ENCODE results near the gene TIGD6. TPM values are rescaled to one million over a fixed set of nuclear protein-coding genes. Genes with fewer than 3 reads are reported as not detected.

TIGD6 gene
- total and polyA plus RNA-seq, 2 of the 4 experiments (the other 2 are of a cell fraction): 5.8 to 6.6 TPM

- Histone ChIP-seq H3K79me1 (ENCODE audit: low read depth in 1 of 2, low read length in 2 of 2) (peaks cover 3 to 53% of the 10 kb centered on the region in 2 experiments; a peak in 3 of 4 replicates), H4K91ac (ENCODE audit: insufficient read depth, low read depth, low read length) (no peak overlapping the region), H2BK20ac (ENCODE audit: low read depth, low read length) (no peak overlapping the region), H2AK9ac (replicated peaks; ENCODE audit: low read depth, low read length, poor library complexity) (no peak overlapping the region), H3K27ac (ENCODE audit: insufficient read depth, low read length) (no peak overlapping the region), H3K4me3 (ENCODE audit: insufficient read depth, low read depth, low read length) (no peak overlapping the region), H2BK15ac (ENCODE audit: low read depth, low read length) (no peak overlapping the region), H4K8ac (ENCODE audit: low read depth in 2 of 2, low read length in 2 of 2) (no peak overlapping the region), H3K9me1 (ENCODE audit: insufficient read depth, low read length) (peaks cover 9% of the 10 kb centered on the region; the same call in 1 of the 2 replicates), H2BK5ac (ENCODE audit: low read depth, low read length, poor library complexity, severe bottlenecking) (no peak overlapping the region), H3K23ac (ENCODE audit: low read depth, low read length) (no peak overlapping the region), H2AK5ac (ENCODE audit: low read depth, low read length) (no peak overlapping the region), H3K18ac (ENCODE audit: low read depth, low read length) (no peak overlapping the region), H3K4me2 (ENCODE audit: low read depth, low read length) (no peak overlapping the region), H4K20me1 (ENCODE audit: insufficient read depth, low read length) (no peaks in the 10 kb centered on the region), H3K4me1 (ENCODE audit: control insufficient read depth, insufficient read depth, low read length) (0 out of 2 replicates have a peak, but pooled peaks cover 4% of the 10 kb centered on the region), H2AFZ (replicated peaks; ENCODE audit: low read length, poor library complexity) (no peak overlapping the region), H3K14ac (replicated peaks; ENCODE audit: low read depth, low read length) (no peak overlapping the region), H3K36me3 (ENCODE audit: control insufficient read depth, insufficient read depth, low read length) (peaks cover 44% of the 10 kb centered on the region), H3K4ac (ENCODE audit: low read depth, low read length) (no peak overlapping the region), H3K9me3 (ENCODE audit: control insufficient read depth, insufficient read depth, low read length) (no peaks in the 10 kb centered on the region), H3K9ac (ENCODE audit: low read depth, low read length) (no peak overlapping the region), H3K27me3 (ENCODE audit: control insufficient read depth, insufficient read depth, low read length) (no peaks in the 10 kb centered on the region), H3K56ac (ENCODE audit: extremely low read depth, insufficient read depth, low read length) (no peak overlapping the region), H4K5ac (ENCODE audit: low read depth, low read length) (no peak overlapping the region), H2BK120ac (ENCODE audit: low read depth, low read length) (no peak overlapping the region)
- POLR2A ChIA-PET (ENCODE audit: unreplicated experiment): no interaction called here
- DNase-seq (no peak), ATAC-seq (ENCODE audit: low read depth) (no peak)
- CTCF ChIA-PET: no interaction called here
- no peak for TF ChIP-seq NFE2L2 (IDR thresholded peaks at IDR 0.05; ENCODE audit: low read depth, low read length)
- TF ChIP-seq RCOR1 (IDR thresholded peaks at IDR 0.05; ENCODE audit: insufficient replicate concordance, low read length): no peak
- TF ChIP-seq, protein P1, sequence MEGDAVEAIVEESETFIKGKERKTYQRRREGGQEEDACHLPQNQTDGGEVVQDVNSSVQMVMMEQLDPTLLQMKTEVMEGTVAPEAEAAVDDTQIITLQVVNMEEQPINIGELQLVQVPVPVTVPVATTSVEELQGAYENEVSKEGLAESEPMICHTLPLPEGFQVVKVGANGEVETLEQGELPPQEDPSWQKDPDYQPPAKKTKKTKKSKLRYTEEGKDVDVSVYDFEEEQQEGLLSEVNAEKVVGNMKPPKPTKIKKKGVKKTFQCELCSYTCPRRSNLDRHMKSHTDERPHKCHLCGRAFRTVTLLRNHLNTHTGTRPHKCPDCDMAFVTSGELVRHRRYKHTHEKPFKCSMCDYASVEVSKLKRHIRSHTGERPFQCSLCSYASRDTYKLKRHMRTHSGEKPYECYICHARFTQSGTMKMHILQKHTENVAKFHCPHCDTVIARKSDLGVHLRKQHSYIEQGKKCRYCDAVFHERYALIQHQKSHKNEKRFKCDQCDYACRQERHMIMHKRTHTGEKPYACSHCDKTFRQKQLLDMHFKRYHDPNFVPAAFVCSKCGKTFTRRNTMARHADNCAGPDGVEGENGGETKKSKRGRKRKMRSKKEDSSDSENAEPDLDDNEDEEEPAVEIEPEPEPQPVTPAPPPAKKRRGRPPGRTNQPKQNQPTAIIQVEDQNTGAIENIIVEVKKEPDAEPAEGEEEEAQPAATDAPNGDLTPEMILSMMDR (conservative IDR thresholded peaks at IDR 0.05; ENCODE audit: low read depth, low read length): no peak
- TF ChIP-seq RFX5 (IDR thresholded peaks at IDR 0.05; ENCODE audit: low read depth, low read length): no peak
- TF ChIP-seq, protein P2, sequence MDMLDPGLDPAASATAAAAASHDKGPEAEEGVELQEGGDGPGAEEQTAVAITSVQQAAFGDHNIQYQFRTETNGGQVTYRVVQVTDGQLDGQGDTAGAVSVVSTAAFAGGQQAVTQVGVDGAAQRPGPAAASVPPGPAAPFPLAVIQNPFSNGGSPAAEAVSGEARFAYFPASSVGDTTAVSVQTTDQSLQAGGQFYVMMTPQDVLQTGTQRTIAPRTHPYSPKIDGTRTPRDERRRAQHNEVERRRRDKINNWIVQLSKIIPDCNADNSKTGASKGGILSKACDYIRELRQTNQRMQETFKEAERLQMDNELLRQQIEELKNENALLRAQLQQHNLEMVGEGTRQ (IDR thresholded peaks at IDR 0.05; ENCODE audit: low read depth, low read length): no peak
- no peak for TF ChIP-seq MAFK (IDR thresholded peaks at IDR 0.05; ENCODE audit: low read depth, low read length)
- no peak for TF ChIP-seq FOS (IDR thresholded peaks at IDR 0.05; ENCODE audit: low read depth, low read length)
- TF ChIP-seq MXI1 (IDR thresholded peaks at IDR 0.05; ENCODE audit: borderline replicate concordance, low read depth, low read length): no peak
- TF ChIP-seq POLR2A (IDR thresholded peaks at IDR 0.05; ENCODE audit: low read depth, low read length): no peak
- TF ChIP-seq, protein P3, sequence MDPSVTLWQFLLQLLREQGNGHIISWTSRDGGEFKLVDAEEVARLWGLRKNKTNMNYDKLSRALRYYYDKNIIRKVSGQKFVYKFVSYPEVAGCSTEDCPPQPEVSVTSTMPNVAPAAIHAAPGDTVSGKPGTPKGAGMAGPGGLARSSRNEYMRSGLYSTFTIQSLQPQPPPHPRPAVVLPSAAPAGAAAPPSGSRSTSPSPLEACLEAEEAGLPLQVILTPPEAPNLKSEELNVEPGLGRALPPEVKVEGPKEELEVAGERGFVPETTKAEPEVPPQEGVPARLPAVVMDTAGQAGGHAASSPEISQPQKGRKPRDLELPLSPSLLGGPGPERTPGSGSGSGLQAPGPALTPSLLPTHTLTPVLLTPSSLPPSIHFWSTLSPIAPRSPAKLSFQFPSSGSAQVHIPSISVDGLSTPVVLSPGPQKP (IDR thresholded peaks at IDR 0.05; ENCODE audit: borderline replicate concordance, low read depth, low read length): no peak
- no peak for TF ChIP-seq CHD1 (IDR thresholded peaks at IDR 0.05; ENCODE audit: low read depth, low read length)
- no peak for TF ChIP-seq CEBPB (IDR thresholded peaks at IDR 0.05; ENCODE audit: low read depth, low read length)
- TF ChIP-seq RAD21 (IDR thresholded peaks at IDR 0.05; ENCODE audit: low read length): no peak
- no peak for TF ChIP-seq BHLHE40 (IDR thresholded peaks at IDR 0.05; ENCODE audit: low read depth, low read length)
- TF ChIP-seq SMC3 (IDR thresholded peaks at IDR 0.05; ENCODE audit: low read depth, low read length): no peak
- in situ Hi-C loops (cut with MboI; ENCODE audit: low sequenced_read_pairs) (no loop called here), dilution Hi-C loops (cut with HindIII; ENCODE audit: low sequenced_read_pairs, unreplicated experiment) (no loop called here), intact Hi-C loops (cut with micrococcal nuclease) (loop anchor here (10.0 kb wide), 1 partner anchor 181 kb away; no protein-coding TSS in a partner anchor)
- BruUV-seq (replicated peaks): no TSS peak
- WGBS, 2 experiments (ENCODE audit: extremely low coverage in 2 of 2, insufficient read length in 1 of 2): 82 to 100% methylated on average over 1 to 4 of the region's 4 CpGs
Measured at GRCh38 chr5:150033334-150033733, 32.9 kb upstream of the TIGD6 start.
